Endothelial cell of umbilical vein (primary cell): ENCODE results near the gene DMRT3. TPM values are rescaled to one million over a fixed set of nuclear protein-coding genes. Genes with fewer than 3 reads are reported as not detected.

Experiments used
- BruUV-seq: library from RNA; stranded (reverse); fragments of 400-500 nt; replicated peaks from 2 replicates; lab custom pipeline; 2021; lab: Mats Ljungman, UMichigan
- CTCF ChIA-PET: fragments of 300-600, 350-600 bp; sonication (Branson Sonifier 250); formaldehyde crosslinking; loops from one replicate; lab custom pipeline; 2021; ENCODE audit warnings: antibody characterized with exemption, inconsistent platforms; lab: Charles Lee
- POLR2A ChIA-PET: fragments of 300-600, 350-600 bp; sonication (Branson Sonifier 250); formaldehyde crosslinking; loops from one replicate; lab custom pipeline; 2021; ENCODE audit warnings: antibody characterized with exemption, inconsistent platforms; lab: Charles Lee
- DNase-seq: peaks from one replicate; pipeline ENCODE4 v3.0.0-alpha.2; 2011; ENCODE audit warnings: low read depth, low spot score
- FAIRE-seq: peaks from 2 replicates; lab custom pipeline; 2011; peaks lifted over from hg19 to GRCh38; lab: Jason Lieb, UNC
- H2AFZ ChIP-seq: 2 replicates; pipeline ENCODE4 v1.6.0; 2012; ENCODE audit warnings: low read depth, low read length, control low read depth, inconsistent platforms
- H3K27ac ChIP-seq: 2 replicates; pipeline ENCODE4 v1.5.1; 2011; ENCODE audit warnings: low read depth, mild to moderate bottlenecking, control low read depth, low read length, moderate library complexity; ENCODE audit not compliant: insufficient read depth
- H3K27me3 ChIP-seq, 2 experiments: 2 replicates each; pipeline versions ENCODE4 v1.6.0 to v1.6.1; 2011; ENCODE audit warnings: low read length in 2 of 2, mixed read lengths in 1 of 2; ENCODE audit not compliant: control insufficient read depth in 2 of 2, insufficient read depth in 2 of 2
- H3K36me3 ChIP-seq, 2 experiments: 2 replicates in 1 of 2; 3 replicates in 1 of 2; pipeline ENCODE4 v1.5.1; 2011; ENCODE audit warnings: low read length in 2 of 2, mild to moderate bottlenecking in 1 of 2, moderate library complexity in 1 of 2; ENCODE audit not compliant: control insufficient read depth in 2 of 2, insufficient read depth in 2 of 2; ENCODE audit errors: extremely low read depth in 1 of 2
- H3K4me1 ChIP-seq: 3 replicates; pipeline ENCODE4 v1.5.1; 2011; ENCODE audit warnings: mild to moderate bottlenecking, low read length; ENCODE audit not compliant: control insufficient read depth, insufficient read depth; ENCODE audit errors: extremely low read depth
- H3K4me2 ChIP-seq: 2 replicates; pipeline ENCODE4 v1.6.1; 2011; ENCODE audit warnings: low read length, control low read depth, mixed read lengths; ENCODE audit not compliant: insufficient read depth
- H3K4me3 ChIP-seq, 3 experiments: fragments of 200-600 bp in 1 of 3; sonication (generic), shearing (Covaris generic) in 1 of 3; replicated peaks in 1 of 3; 2 replicates each; pipeline ENCODE4 v1.5.1; 2011 to 2016; ENCODE audit warnings: control low read depth in 3 of 3, low read length in 3 of 3, mild to moderate bottlenecking in 2 of 3, inconsistent platforms in 1 of 3, low read depth in 1 of 3, moderate library complexity in 1 of 3; ENCODE audit not compliant: insufficient read depth in 1 of 3
- H3K79me2 ChIP-seq: 2 replicates; pipeline ENCODE4 v1.6.0; 2012; ENCODE audit warnings: low read length, inconsistent platforms; ENCODE audit not compliant: control insufficient read depth, insufficient read depth
- H3K9ac ChIP-seq: replicated peaks from 2 replicates; pipeline ENCODE3; 2011; ENCODE audit warnings: low read length, control low read depth; ENCODE audit not compliant: insufficient read depth; ENCODE audit errors: extremely low read depth
- H3K9me1 ChIP-seq: replicated peaks from 3 replicates; pipeline ENCODE4 v1.6.0; 2011; ENCODE audit warnings: mild to moderate bottlenecking, low read length; ENCODE audit not compliant: control insufficient read depth, insufficient read depth; ENCODE audit errors: extremely low read depth
- H3K9me3 ChIP-seq: replicated peaks from 2 replicates; pipeline ENCODE4 v1.5.1; 2012; ENCODE audit warnings: low read length, inconsistent platforms; ENCODE audit not compliant: control insufficient read depth, insufficient read depth
- H4K20me1 ChIP-seq: replicated peaks from 2 replicates; pipeline ENCODE3; 2011; ENCODE audit warnings: mild to moderate bottlenecking, low read length; ENCODE audit not compliant: control insufficient read depth, insufficient read depth; ENCODE audit errors: extremely low read depth
- CTCF ChIP-seq, 2 donors: IDR thresholded peaks; 1 replicate in 1 of 2; 2 replicates in 1 of 2; pipeline ENCODE4 v1.5.1; 2011; ENCODE audit warnings: low read length in 2 of 2, mild to moderate bottlenecking in 2 of 2, moderate library complexity in 2 of 2, control low read depth in 1 of 2, inconsistent platforms in 1 of 2, low read depth in 1 of 2; ENCODE audit not compliant: insufficient read depth in 1 of 2; ENCODE audit errors: extremely low read depth in 1 of 2
- EZH2 ChIP-seq: IDR thresholded peaks from 2 replicates; pipeline ENCODE4 v1.6.1; 2012; ENCODE audit warnings: borderline replicate concordance, low read depth, mild to moderate bottlenecking, moderate library complexity, low read length, inconsistent platforms; ENCODE audit not compliant: severe bottlenecking
- GATA2 ChIP-seq: IDR thresholded peaks from 2 replicates; pipeline ENCODE4 v1.7.0; 2011; ENCODE audit warnings: low read depth, mild to moderate bottlenecking, moderate library complexity, mixed read lengths, low read length; ENCODE audit not compliant: insufficient read length, insufficient read depth
- JUN ChIP-seq: IDR thresholded peaks from 2 replicates; pipeline ENCODE4 v1.6.1; 2011; ENCODE audit warnings: borderline replicate concordance, low read depth; ENCODE audit not compliant: insufficient read length, insufficient read depth
- MYC ChIP-seq: IDR thresholded peaks from one replicate; pipeline ENCODE4 v1.6.1; 2011; ENCODE audit warnings: mild to moderate bottlenecking, low read depth, low read length
- POLR2A ChIP-seq: IDR thresholded peaks from 2 replicates; pipeline ENCODE4 v1.6.1; 2012; ENCODE audit warnings: low read depth, mild to moderate bottlenecking, control low read depth, low read length
- POLR2AphosphoS5 ChIP-seq: IDR thresholded peaks from 2 replicates; pipeline ENCODE4 v1.6.1; 2012; ENCODE audit warnings: low read depth, mild to moderate bottlenecking, control low read depth, low read length, moderate library complexity; ENCODE audit not compliant: insufficient read depth
- dilution Hi-C: fragments of 300-500 bp; cut with MboI; formaldehyde crosslinking; loops from one replicate; pipeline ENCODE4 v1.15.0; 2019; ENCODE audit warnings: low sequenced_read_pairs; ENCODE audit not compliant: extremely low pct_ligation_motif_present
- intact Hi-C: fragments of 100-400 bp; cut with micrococcal nuclease; formaldehyde crosslinking; loops from one replicate; pipeline ENCODE4 v1.10.0; 2022
- polyA plus RNA-seq, 4 experiments: library from polyadenylated mRNA; depleted of rRNA in 3 of 4; stranded (reverse) in 3 of 4; unstranded in 1 of 4; fragments of >200 nt; gene quantifications; 2 replicates each; pipeline versions ENCODE4 v1.2.1 to v1.2.3, GENCODE V29; 2011 to 2012; ENCODE audit warnings: missing spikeins in 1 of 4
- total RNA-seq: library from RNA; stranded (reverse); gene quantifications from 2 replicates; pipeline ENCODE4 v1.2.3, GENCODE V29; 2021

The DMRT3 gene
- total and polyA plus RNA-seq, 2 donors (not counting 3 experiments of a cell fraction or from before 2014, with no cell fraction given): not detected

GRCh38 chr9:1014640-1015039 lies 38.2 kb downstream of the DMRT3 start:
- BruUV-seq: no TSS peak
- no peak overlapping the region for H3K9ac ChIP-seq
- H3K4me3 ChIP-seq: no peak overlapping the region
- H3K4me2 ChIP-seq: no peak overlapping the region
- H3K36me3 ChIP-seq: no peaks in the 10 kb centered on the region
- H3K79me2 ChIP-seq: no peaks in the 10 kb centered on the region
- no peaks in the 10 kb centered on the region for H3K4me1 ChIP-seq
- H3K9me3 ChIP-seq: no peaks in the 10 kb centered on the region
- TF ChIP-seq JUN (no peak), MYC (no peak), GATA2 (no peak), POLR2AphosphoS5 (no peak), CTCF (IDR thresholded peaks at IDR 0.05; ENCODE audit: extremely low read depth in 1 of 2, insufficient read depth in 1 of 2, low read depth in 1 of 2, low read length in 2 of 2) (no peak), EZH2 (no peak), POLR2A (no peak)
- H2AFZ ChIP-seq: no peak overlapping the region
- FAIRE-seq: no peak
- no peaks in the 10 kb centered on the region for H4K20me1 ChIP-seq
- CTCF ChIA-PET: no interaction called here
- no peaks in the 10 kb centered on the region for H3K27me3 ChIP-seq
- dilution Hi-C loops: no loop called here
- POLR2A ChIA-PET: no interaction called here
- H3K27ac ChIP-seq: no peak overlapping the region
- H3K9me1 ChIP-seq: no peaks in the 10 kb centered on the region
- no peak for DNase-seq
- intact Hi-C loops: loop anchor here (10.0 kb wide), 1 partner anchor 1070 kb away; no protein-coding TSS in a partner anchor
